HUDEP-2 (cell line): ENCODE results near the gene CST6.
A peak's percentile ranks its signal among the peaks of the same experiment; 100 is the strongest.
"Not testable (repeated sequence)": the region's sequence is repeated elsewhere in the genome, so short reads cannot be mapped to it uniquely, and the experiment has no call there.

ENCODE experiments used
- DNase-seq, 76 experiments: peaks; one replicate each; lab custom pipeline; 2025; ENCODE audit not compliant: unreplicated experiment in 76 of 76; lab: John Stamatoyannopoulos, UW

The CST6 gene

GRCh38 chr11:65982824-65983588 is 28.8 kb upstream of the CST6 start:
- DNase-seq = no peak

- DNase-seq = no peak
These were observed 28.2 kb upstream of the CST6 start for GRCh38 chr11:65983589-65983987.

- DNase-seq = no peak
These were observed 24.5 kb upstream of the CST6 start for GRCh38 chr11:65987336-65987735.

GRCh38 chr11:65988791-65989592 is 22.8 kb upstream of the CST6 start:
- DNase-seq = peak in 72 of 76 experiments; percentile 49 to 94 (median 84)

- DNase-seq = no peak
These were observed 19.8 kb upstream of the CST6 start for GRCh38 chr11:65992056-65992455.

- DNase-seq = peak in 4 of 76 experiments; percentile 3 to 27 (median 14)
These were observed 14.5 kb upstream of the CST6 start for GRCh38 chr11:65997286-65997685.

- peak in 75 of 76 experiments; percentile 52 to 97 (median 91) for DNase-seq
These were observed 9.7 kb upstream of the CST6 start, which contains the start of the genes BANF1 and EIF1AD for GRCh38 chr11:66001942-66002647. Gene BANF1 (plus strand): TSS chr11:66002503. CDS start chr11:66003251, 748 bp downstream. Gene EIF1AD (minus strand): TSS chr11:66002157. CDS start chr11:66000389, 1,768 bp downstream.

GRCh38 chr11:66002648-66003225 is 9.1 kb upstream of the CST6 start:
- peak in 24 of 76 experiments; percentile 21 to 70 (median 50) for DNase-seq

GRCh38 chr11:66003291-66003690 is 8.5 kb upstream of the CST6 start:
- no peak for DNase-seq

GRCh38 chr11:66004186-66004585 is 7.6 kb upstream of the CST6 start:
- no peak for DNase-seq

GRCh38 chr11:66006134-66006890 is 5.5 kb upstream of the CST6 start:
- no peak for DNase-seq

GRCh38 chr11:66006891-66007176 is 5.0 kb upstream of the CST6 start:
- DNase-seq = no peak

GRCh38 chr11:66007201-66007634 is 4.6 kb upstream of the CST6 start:
- DNase-seq = peak in 39 of 76 experiments; percentile 8 to 68 (median 31)

GRCh38 chr11:66008095-66008467 is 3.7 kb upstream of the CST6 start:
- DNase-seq = no peak

- peak in 1 of 76 experiments; percentile 8 for DNase-seq
These were observed 3.2 kb upstream of the CST6 start for GRCh38 chr11:66008468-66009101.

GRCh38 chr11:66010036-66010435 is 1.8 kb upstream of the CST6 start:
- DNase-seq = not testable (repeated sequence)

- DNase-seq = no peak
These were observed 496 bp upstream of the CST6 start for GRCh38 chr11:66011239-66011784.

GRCh38 chr11:66012371-66012945 is 650 bp downstream of the CST6 start:
- DNase-seq = no peak
